ENCODE results near the gene GID8. TPM values are rescaled to one million over a fixed set of nuclear protein-coding genes. Genes with fewer than 3 reads are reported as not detected.

GID8 gene
- total RNA-seq, 1 experiment from 2014 or later, result 35.6 TPM

GRCh38 chr20:62958388-62959100 lies 20.6 kb downstream of the GID8 start:
- Histone ChIP-seq H3K27me3 (ENCODE audit: insufficient read depth, low read length) (no peaks in the 10 kb centered on the region), H3K9me2 (ENCODE audit: insufficient read depth) (no peaks in the 10 kb centered on the region), H3K4me1 (ENCODE audit: control insufficient read depth in 1 of 2, insufficient read depth in 2 of 2, low read length in 2 of 2) (peaks cover 0 to 3% of the 10 kb centered on the region in 2 experiments; a peak in 3 of 4 replicates), H3K4me3 (replicated peaks in 1 of 2; ENCODE audit: low read depth in 1 of 2, low read length in 2 of 2) (no peak overlapping the region), H3K79me2 (ENCODE audit: insufficient read depth, low read length) (peaks cover 23% of the 10 kb centered on the region; the same call in 1 of the 2 replicates), H3K27ac (ENCODE audit: low read depth, low read length) (no peak overlapping the region), H3K9me3 (ENCODE audit: control insufficient read depth in 1 of 2, insufficient read depth in 1 of 2, low read depth in 1 of 2, low read length in 2 of 2) (no peaks in the 10 kb centered on the region), H3K9ac (ENCODE audit: low read length) (no peak overlapping the region), H3K4me2 (ENCODE audit: low read length) (no peak overlapping the region), H3K36me3 (ENCODE audit: control insufficient read depth in 1 of 2, insufficient read depth in 2 of 2, low read length in 2 of 2) (peaks cover 0 to 5% of the 10 kb centered on the region in 2 experiments; a peak in 1 of 4 replicates), H4K20me1 (ENCODE audit: insufficient read depth) (no peaks in the 10 kb centered on the region), H2AFZ (ENCODE audit: low read depth, low read length, poor library complexity, severe bottlenecking) (no peak overlapping the region)
- CTCF ChIA-PET, result no interaction called here
- intact Hi-C loops (cut with micrococcal nuclease), result no loop called here
- POLR2A ChIA-PET, result interaction anchor here (0.5 kb wide), 1 partner anchor 14 kb away, joined by 3 read pairs; no protein-coding TSS in a partner anchor
- TF ChIP-seq ATF3 (IDR thresholded peaks at IDR 0.05) (no peak), EZH2phosphoT487 (IDR thresholded peaks at IDR 0.05; ENCODE audit: borderline replicate concordance) (no peak), SIN3A (IDR thresholded peaks at IDR 0.05; ENCODE audit: low read depth) (no peak), EGR1 (IDR thresholded peaks at IDR 0.05; ENCODE audit: low read depth) (no peak), ELF1 (IDR thresholded peaks at IDR 0.05; ENCODE audit: borderline replicate concordance, low read depth) (no peak), TCF7L2 (IDR thresholded peaks at IDR 0.05; ENCODE audit: borderline replicate concordance, extremely low read depth, insufficient read depth, insufficient read length) (no peak), ZFX (IDR thresholded peaks at IDR 0.05) (no peak), SP1 (IDR thresholded peaks at IDR 0.05; ENCODE audit: low read depth) (no peak), MAX (IDR thresholded peaks at IDR 0.05) (no peak), FOSL1 (IDR thresholded peaks at IDR 0.05; ENCODE audit: low read depth) (no peak), SRF (IDR thresholded peaks at IDR 0.05; ENCODE audit: low read depth) (no peak), YY1 (IDR thresholded peaks at IDR 0.05; ENCODE audit: extremely low read depth, insufficient replicate concordance, low read depth, low read length) (no peak), POLR2A (IDR thresholded peaks at IDR 0.05; ENCODE audit: borderline replicate concordance, extremely low read depth, insufficient read depth, insufficient read length) (no peak), JUND (IDR thresholded peaks at IDR 0.05) (no peak), EZH2 (IDR thresholded peaks at IDR 0.05) (no peak)
- TF ChIP-seq, protein P1, sequence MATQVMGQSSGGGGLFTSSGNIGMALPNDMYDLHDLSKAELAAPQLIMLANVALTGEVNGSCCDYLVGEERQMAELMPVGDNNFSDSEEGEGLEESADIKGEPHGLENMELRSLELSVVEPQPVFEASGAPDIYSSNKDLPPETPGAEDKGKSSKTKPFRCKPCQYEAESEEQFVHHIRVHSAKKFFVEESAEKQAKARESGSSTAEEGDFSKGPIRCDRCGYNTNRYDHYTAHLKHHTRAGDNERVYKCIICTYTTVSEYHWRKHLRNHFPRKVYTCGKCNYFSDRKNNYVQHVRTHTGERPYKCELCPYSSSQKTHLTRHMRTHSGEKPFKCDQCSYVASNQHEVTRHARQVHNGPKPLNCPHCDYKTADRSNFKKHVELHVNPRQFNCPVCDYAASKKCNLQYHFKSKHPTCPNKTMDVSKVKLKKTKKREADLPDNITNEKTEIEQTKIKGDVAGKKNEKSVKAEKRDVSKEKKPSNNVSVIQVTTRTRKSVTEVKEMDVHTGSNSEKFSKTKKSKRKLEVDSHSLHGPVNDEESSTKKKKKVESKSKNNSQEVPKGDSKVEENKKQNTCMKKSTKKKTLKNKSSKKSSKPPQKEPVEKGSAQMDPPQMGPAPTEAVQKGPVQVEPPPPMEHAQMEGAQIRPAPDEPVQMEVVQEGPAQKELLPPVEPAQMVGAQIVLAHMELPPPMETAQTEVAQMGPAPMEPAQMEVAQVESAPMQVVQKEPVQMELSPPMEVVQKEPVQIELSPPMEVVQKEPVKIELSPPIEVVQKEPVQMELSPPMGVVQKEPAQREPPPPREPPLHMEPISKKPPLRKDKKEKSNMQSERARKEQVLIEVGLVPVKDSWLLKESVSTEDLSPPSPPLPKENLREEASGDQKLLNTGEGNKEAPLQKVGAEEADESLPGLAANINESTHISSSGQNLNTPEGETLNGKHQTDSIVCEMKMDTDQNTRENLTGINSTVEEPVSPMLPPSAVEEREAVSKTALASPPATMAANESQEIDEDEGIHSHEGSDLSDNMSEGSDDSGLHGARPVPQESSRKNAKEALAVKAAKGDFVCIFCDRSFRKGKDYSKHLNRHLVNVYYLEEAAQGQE (IDR thresholded peaks at IDR 0.05; ENCODE audit: low read depth), result no peak
- ATAC-seq (no peak), DNase-seq (ENCODE audit: low read depth, low spot score) (no peak)
- RAD21 ChIA-PET (ENCODE audit: low non-redundant PET in 1 of 2, low total read pairs in 2 of 2, uncharacterized antibody in 2 of 2, unreplicated experiment in 2 of 2), result no interaction called here
- no TSS peak for BruUV-seq (replicated peaks)
